HL-60/S4 treated with phorbol 12-myristate 13-acetate at 8.2 ng/mL for 4 days and 3 days (cell line): ENCODE data around the gene AOC2.

Source experiments
- in situ Hi-C: fragments of 300-500 bp; cut with MboI; formaldehyde crosslinking; loops from 2 replicates; pipeline ENCODE4 v1.15.0; 2022; ENCODE audit warnings: low sequenced_read_pairs

The AOC2 gene, protein sequence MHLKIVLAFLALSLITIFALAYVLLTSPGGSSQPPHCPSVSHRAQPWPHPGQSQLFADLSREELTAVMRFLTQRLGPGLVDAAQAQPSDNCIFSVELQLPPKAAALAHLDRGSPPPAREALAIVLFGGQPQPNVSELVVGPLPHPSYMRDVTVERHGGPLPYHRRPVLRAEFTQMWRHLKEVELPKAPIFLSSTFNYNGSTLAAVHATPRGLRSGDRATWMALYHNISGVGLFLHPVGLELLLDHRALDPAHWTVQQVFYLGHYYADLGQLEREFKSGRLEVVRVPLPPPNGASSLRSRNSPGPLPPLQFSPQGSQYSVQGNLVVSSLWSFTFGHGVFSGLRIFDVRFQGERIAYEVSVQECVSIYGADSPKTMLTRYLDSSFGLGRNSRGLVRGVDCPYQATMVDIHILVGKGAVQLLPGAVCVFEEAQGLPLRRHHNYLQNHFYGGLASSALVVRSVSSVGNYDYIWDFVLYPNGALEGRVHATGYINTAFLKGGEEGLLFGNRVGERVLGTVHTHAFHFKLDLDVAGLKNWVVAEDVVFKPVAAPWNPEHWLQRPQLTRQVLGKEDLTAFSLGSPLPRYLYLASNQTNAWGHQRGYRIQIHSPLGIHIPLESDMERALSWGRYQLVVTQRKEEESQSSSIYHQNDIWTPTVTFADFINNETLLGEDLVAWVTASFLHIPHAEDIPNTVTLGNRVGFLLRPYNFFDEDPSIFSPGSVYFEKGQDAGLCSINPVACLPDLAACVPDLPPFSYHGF

GRCh38 chr17:42844271-42844670, at the start of gene AOC2:
TSS of gene AOC2 (plus strand) at chr17:42844580. CDS start at chr17:42844627, 47 bp downstream.
- in situ Hi-C loops = no loop called here

- in situ Hi-C loops = no loop called here
These were observed 49.3 kb upstream of the AOC2 start for GRCh38 chr17:42795061-42795460.

- in situ Hi-C loops = no loop called here
These were observed 48.9 kb upstream of the AOC2 start for GRCh38 chr17:42795465-42795864.

DNA sequence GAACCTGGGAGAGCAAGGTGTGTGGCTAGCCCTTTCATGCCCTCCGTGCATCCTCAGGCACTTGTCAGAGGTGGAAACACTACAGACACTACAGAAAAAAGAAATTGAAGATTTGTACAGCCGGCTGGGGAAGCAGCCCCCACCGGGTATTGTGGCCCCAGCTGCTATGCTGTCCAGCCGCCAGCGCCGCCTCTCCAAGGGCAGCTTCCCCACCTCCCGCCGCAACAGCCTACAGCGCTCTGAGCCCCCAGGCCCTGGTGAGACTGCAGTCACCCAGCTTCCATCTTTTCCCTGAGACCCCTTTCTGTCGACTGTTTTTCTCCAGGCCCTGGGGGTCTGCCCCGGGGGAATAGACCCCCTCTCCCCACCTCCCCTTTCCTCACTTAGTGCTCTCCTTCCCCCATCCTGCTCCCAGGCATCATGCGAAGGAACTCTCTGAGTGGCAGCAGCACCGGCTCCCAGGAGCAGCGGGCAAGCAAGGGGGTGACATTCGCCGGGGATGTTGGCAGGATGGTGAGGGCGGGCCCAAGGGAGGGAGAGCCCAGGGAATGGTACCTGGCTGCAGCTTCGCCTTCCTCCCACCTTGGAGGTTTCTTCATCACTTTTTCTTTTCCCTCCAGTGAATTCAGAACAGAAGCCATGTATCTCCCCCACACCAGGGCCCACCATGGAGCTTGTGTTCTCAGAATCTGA, 48.2 kb upstream of the AOC2 start:
- in situ Hi-C loops = no loop called here

DNA sequence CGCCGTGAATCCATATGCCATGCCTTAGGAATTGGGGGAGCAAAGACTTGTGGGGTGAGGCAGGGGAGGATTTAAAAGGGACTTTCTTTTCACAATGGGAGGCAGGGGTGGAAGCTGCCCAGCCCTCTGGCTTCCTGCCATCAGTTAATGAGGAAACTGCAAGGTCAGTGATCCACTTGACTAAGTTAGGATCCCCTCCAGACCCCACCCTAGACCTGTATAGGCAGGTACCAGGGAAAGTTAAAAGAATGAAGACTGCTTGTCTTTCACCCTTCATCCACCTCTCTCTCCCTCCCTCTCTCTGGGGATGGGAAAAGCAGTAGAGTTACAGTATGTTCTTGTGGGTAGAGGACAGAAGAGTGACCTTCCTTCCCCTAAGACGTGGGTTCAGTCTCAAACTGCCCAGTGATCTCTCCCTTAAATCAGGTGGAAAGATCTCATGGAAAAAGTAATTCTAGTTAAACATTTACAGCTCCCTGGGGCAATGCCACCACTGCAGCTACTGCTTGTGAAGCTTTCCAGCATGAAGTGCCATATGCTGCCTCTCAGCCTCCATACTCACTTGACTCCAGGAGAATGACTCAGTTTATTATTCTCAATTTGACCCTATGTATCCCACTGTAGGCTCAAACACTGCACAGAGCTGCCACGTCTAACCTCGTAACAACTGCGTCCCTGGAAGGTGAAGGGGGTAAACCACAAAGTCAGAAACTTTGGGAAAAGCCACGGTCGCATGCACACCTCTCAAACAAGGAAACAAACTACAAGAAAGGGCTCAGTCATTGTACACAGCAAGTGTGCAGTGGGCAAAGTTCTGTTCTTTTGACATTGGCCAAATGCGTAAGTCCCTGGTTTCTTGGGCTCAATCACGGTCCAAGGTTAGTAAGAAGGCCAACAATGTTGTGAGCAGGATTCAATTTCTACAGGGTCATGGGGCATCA, 47.0 kb upstream of the AOC2 start:
- in situ Hi-C loops = no loop called here

GRCh38 chr17:42798011-42798382, 46.4 kb upstream of the AOC2 start:
- in situ Hi-C loops = no loop called here

DNA sequence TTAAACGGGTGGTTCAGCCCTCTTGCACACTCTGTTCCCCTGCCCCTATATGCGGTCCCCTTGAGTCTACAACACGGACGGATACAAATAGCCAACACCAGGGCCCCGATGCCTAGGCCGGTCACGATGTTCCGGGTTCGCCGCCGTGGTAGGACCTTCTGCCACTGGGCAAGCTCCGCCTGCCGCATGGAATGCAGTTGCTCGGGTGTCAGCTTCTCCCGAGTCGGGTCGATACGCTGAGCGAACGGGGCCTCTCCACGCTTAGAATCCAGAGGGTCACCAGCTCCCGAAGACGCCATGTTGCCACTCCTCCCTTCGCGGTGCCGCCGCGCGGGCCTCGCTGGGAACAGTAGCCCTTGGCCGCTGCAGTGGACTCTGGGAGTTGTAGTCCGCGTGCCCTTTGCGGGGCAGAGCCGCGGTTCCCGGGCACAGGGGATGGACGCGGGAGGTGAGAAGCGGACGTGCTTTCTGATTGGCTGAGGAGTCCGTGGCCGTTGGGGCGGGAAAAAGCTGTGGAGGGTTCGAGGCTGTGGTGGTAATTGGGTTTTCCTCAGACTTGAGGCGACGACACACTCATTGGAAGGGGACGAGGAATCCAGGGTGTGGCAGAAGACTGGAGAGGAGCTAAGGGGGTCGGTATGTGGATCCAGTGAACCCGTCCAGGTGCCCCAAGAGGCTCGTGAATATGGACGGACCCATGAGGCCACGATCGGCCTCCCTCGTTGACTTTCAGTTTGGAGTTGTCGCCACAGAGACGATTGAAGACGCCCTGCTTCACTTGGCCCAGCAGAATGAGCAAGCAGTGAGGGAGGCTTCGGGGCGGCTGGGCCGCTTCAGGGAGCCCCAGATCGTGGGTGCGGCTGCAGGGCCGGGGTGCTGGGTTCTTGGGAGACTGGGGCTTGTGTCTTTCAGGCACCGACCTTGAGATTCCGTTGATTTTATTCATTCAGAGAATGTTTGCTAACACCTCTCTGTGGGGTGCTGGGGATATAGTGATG, 45.7 kb upstream of the AOC2 start, which contains the start of the genes CNTD1 and COA3:
Gene CNTD1 (plus strand): TSS at position 479 of the 998 bp plus-strand sequence. CDS start 207 bp downstream, at position 686.
Gene COA3 (minus strand): TSS at position 322 of the 998 bp plus-strand sequence. CDS start 23 bp downstream, at position 299.
- in situ Hi-C loops = no loop called here

DNA sequence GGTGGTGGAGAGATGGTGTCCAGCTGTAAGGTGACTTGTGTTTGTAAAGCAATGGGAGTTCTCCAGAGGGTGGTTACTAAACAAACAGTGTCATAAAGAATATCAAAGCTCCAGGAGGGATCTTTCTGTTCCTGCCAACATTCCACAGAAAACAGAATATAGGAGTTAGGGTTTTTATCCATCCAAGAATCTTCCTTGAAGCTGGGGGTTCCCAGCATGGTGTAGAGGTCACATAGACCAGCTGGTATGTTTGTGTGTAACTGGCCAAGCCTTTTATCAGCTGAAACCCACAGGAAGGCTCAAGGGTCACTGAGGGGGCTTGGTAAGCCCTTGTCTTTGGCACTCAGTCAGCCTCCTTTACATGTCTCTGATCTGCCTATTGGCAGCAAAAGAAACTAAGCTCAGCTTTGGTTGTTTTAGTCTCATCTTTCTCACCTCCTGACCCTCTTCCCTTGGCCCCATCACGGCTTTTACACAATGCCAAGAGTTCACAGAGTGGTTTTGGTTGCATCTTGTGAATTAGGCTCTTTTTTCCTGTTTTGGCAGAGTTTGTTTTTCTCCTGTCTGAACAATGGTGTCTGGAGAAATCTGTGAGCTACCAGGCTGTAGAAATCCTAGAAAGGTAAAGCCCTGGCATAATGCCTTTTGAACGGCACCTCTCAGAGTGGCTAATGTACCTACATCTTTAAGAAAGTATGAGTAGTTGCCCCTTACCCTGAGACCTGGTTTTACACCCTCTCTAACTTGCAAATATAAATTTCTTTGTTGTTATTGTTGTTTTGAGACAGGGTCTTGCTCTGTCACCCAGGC, 41.1 kb upstream of the AOC2 start:
- in situ Hi-C loops = no loop called here

DNA sequence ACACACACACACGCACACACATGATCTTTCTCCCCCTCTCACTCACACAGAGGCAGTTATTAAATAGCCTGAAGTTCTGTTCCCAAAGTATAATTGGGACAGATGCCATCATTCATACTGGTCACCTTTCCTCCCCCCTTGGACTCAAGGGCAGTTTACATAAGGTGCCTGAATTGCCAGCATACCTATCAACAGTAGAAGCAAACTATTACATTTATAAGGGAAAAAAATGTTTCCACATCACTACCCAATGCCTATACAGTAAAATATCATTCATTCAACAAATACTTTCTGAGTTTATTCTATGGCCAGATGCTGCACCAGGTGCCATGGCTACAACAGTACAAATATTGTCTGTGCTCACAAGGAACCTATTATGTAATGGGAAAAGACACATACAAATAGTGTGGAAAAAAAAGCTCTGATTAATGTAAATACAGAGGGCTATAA, 39.4 kb upstream of the AOC2 start:
- in situ Hi-C loops = no loop called here

DNA sequence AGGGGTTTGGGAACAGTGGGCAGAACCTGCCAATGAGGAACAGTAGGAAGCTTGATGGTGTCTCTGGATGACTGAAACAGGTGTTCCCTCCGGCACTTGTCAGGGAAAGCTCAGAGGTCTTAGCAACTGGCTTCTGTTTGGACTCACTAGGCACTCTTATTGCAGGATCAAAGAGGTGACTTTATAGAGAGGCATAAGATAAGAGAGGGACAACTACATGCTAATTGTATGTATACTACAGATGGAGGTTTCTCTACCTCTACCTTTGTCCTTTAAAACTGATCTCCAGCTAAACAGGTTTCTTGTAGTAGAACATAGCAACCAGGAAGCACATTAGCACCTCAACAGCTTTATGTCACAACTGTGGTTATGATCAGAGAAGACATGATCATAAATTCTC, 38.1 kb upstream of the AOC2 start:
- in situ Hi-C loops = no loop called here

GRCh38 chr17:42809250-42809649, 35.1 kb upstream of the AOC2 start:
- in situ Hi-C loops = no loop called here

- in situ Hi-C loops = no loop called here
These were observed 29.6 kb upstream of the AOC2 start for GRCh38 chr17:42814633-42815399.

DNA sequence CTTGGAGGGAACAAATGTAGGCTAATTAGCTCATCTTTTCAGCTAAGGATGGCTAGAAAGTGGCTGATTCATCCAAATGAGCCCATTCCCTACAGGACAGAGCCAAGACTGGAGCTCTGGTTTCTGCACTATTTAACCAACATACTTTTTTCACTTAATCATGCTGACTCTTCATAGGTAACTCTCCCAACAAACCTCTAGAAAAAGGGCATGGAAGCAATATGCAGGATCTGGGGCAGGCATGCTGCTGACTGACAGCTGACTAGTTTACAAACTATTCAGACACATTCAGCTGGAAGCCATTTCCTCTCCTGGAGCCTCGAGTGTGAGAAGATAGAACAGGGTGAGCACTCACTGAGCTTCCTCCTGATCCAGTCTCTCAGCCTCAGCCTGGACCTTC, 26.5 kb upstream of the AOC2 start:
- in situ Hi-C loops = no loop called here

GRCh38 chr17:42818379-42818778, 26.0 kb upstream of the AOC2 start:
- in situ Hi-C loops = no loop called here

DNA sequence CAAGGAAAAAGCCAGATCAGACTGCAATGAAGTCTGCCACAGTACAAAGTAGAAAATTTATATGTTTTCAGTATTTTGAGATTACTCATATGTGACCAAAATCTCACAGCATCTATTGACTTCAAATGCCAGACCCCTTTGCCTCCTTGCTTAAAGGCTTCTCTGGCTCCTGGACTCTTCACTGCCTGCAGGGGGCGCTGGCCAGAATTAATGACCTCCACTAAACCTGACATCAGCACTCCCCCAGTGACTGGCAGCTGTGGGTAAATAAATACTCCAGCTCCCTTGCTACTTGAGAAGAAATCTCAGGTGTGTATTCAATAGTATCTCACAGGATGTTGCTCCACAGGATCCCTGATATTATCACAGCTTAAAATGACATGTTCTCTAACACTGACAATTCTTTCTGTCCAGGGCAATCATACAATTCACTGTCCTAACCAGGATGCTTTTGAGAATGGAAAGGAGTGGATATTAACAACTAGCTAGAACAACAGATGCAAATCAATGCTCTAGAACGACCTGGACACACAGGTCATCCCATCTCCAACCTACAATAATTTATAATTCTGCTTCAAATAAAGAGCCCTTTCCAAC, 24.3 kb upstream of the AOC2 start:
- in situ Hi-C loops = loop anchor here (10.0 kb wide), 1 partner anchor 95 kb away; no protein-coding TSS in a partner anchor

DNA sequence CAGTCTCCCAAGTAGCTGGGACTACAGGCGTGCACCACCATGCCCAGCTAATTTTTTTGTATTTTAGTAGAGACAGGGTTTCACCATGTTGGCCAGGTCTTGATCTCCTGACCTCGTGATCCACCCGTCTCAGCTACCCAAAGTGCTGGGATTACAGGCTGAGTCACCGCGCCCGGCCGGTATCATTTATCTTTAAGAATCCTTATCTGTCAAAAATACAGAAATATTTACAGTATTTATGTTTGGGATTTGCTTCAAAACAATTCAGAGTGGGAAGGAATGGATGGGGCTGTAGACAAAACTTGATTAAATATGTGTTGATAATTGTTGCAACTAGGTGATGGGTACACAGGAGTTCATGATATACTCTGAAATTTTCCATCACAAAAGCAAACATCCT, 23.2 kb upstream of the AOC2 start:
- in situ Hi-C loops = loop anchor here (10.0 kb wide), 1 partner anchor 96 kb away; no protein-coding TSS in a partner anchor

GRCh38 chr17:42827472-42827871, 16.9 kb upstream of the AOC2 start:
- in situ Hi-C loops = loop anchor here (10.0 kb wide), 1 partner anchor 103 kb away; no protein-coding TSS in a partner anchor
